ENCODE results near the gene HACD1. TPM values are rescaled to one million over a fixed set of nuclear protein-coding genes. Genes with fewer than 3 reads are reported as not detected.
"Not testable (repeated sequence)": the region's sequence is repeated elsewhere in the genome, so short reads cannot be mapped to it uniquely, and the experiment has no call there.

HACD1 gene
- total RNA-seq, 2 experiments from 2014 or later, result 3.3 to 4.1 TPM

DNA sequence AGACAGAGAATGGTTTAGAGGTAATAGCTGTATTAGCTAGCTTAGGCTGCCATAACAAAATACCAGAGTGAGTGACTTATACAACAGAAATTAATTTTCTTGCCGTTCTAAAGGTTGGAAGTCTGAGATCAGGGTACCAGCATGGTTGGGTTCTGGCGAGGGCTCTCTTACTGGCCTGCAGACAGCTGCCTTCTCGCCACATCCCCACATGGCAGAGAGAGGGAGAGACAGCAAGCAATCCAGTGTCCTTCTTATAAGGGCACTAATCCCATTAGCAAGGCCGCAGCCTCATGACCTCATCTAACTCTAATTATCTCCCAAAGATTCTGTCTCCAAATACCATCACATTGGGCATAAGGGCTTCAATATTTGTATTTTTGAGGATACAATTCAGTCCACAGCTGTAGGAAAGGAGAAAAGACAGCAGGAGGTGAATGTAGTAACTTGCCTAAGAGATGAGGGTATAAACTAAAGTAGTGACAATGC lies 23.2 kb upstream of the HACD1 start:
- H3K27me3 Mint-ChIP-seq, result no peaks in the 10 kb centered on the region
- no peak overlapping the region for H3K27ac Mint-ChIP-seq
- DNase-seq, result no peak
- peaks cover 6% of the 10 kb centered on the region for H3K36me3 Mint-ChIP-seq
- peaks cover 23% of the 10 kb centered on the region for H3K4me1 Mint-ChIP-seq (ENCODE audit: low read depth)
- POLR2A ChIA-PET, result no interaction called here
- intact Hi-C loops (cut with micrococcal nuclease), result loop anchor here (5.0 kb wide), 2 partner anchors 128 to 188 kb away; partner anchors contain the start of gene ST8SIA6
- CTCF ChIA-PET, result no interaction called here
- no peak overlapping the region for H3K4me3 Mint-ChIP-seq
- H3K9me3 Mint-ChIP-seq, result no peaks in the 10 kb centered on the region

DNA sequence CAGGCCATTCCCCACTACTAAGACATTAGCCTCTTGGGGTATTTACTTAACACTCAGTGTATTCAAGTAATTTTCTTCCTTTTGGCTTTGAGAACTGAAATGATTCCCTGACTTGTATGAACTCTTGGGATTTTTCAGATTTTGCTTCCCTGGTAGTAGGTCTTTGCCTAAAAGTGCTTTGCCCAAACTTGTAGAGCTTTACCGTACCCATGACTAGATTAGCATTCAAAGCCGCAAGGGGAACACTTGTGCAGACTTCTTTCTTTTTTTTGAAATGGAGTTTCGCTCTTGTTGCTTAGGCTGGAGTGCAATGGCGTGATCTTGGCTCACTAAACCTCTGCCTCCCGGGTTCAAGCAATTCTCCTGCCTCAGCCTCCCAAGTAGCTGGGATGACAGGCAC lies 20.7 kb upstream of the HACD1 start:
- no peak overlapping the region for H3K4me3 Mint-ChIP-seq
- intact Hi-C loops (cut with micrococcal nuclease), result no loop called here
- H3K4me1 Mint-ChIP-seq (ENCODE audit: low read depth), result peaks cover 12% of the 10 kb centered on the region
- H3K36me3 Mint-ChIP-seq, result peaks cover 2% of the 10 kb centered on the region
- CTCF ChIA-PET, result no interaction called here
- POLR2A ChIA-PET, result no interaction called here
- H3K27ac Mint-ChIP-seq, result no peak overlapping the region
- H3K27me3 Mint-ChIP-seq, result no peaks in the 10 kb centered on the region
- no peak for DNase-seq
- H3K9me3 Mint-ChIP-seq, result no peaks in the 10 kb centered on the region

DNA sequence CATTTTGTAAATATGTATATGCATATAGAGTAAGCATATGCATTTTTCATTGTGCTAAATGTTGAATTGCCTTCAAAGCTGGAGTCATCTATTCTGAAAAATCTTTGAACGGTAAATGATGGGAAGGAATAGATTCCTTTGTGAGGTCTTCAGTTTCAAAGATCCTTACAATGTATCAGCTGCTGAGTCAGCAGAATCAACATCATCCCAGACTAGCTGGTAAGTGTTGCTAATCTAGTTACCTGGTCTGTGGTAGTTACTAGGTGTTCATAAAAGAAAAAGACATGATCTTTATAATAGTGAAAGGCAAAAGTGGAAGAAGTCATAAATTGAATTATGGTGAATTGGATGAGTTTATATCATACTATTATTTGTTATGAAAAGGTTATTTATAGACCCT lies 16.2 kb upstream of the HACD1 start:
- Mint-ChIP-seq H3K9me3 (no peaks in the 10 kb centered on the region), H3K27me3 (no peaks in the 10 kb centered on the region), H3K36me3 (no peaks in the 10 kb centered on the region), H3K4me1 (ENCODE audit: low read depth) (no peaks in the 10 kb centered on the region), H3K27ac (no peak overlapping the region), H3K4me3 (no peak overlapping the region)
- ChIA-PET CTCF (no interaction called here), POLR2A (no interaction called here)
- intact Hi-C loops (cut with micrococcal nuclease), result no loop called here
- DNase-seq, result no peak

DNA sequence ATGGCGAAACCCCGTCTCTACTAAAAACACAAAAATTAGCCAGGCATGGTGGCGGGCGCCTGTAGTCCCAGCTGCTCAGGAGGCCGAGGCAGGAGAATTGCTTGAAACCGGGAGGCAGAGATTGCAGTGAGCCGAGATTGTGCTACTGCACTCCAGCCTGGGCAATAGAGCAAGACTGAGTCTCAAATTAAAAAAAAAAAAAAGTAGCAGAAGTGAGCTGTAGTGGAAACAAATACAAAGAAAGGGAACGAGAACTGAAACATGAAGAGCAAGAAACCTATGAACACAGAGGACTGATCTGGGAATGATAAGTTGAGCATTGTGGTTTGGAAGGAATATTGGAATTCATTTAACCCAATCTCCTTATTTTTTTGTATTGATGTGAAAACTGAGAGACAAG lies 15.4 kb upstream of the HACD1 start:
- H3K36me3 Mint-ChIP-seq; H3K27me3 Mint-ChIP-seq; intact Hi-C loops (cut with micrococcal nuclease); H3K27ac Mint-ChIP-seq; H3K9me3 Mint-ChIP-seq; H3K4me3 Mint-ChIP-seq; POLR2A ChIA-PET; DNase-seq; H3K4me1 Mint-ChIP-seq (ENCODE audit: low read depth); CTCF ChIA-PET: not testable (repeated sequence)

DNA sequence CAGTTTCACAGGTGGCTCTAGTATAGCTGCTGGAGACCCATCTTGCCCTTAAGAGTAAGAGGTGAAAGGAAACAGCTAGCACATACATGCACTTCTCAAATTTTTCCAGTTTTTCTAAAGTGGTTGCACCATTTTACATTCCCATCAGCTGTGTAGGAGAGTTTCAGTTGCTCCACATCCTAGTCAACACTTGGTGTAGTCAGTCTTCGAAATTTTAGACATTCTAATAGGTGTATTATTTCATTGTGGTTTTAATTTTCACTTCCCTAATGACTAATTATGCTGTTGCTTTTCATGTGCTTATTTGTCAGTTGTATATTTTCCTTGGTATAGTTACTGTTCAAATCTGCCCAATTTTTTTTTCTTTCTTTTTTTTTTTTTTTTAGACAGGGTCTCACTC lies 9.5 kb upstream of the HACD1 start:
- Mint-ChIP-seq H3K4me1 (ENCODE audit: low read depth) (no peaks in the 10 kb centered on the region), H3K27me3 (peaks cover 14% of the 10 kb centered on the region), H3K4me3 (no peak overlapping the region), H3K27ac (no peak overlapping the region), H3K36me3 (no peaks in the 10 kb centered on the region), H3K9me3 (no peaks in the 10 kb centered on the region)
- DNase-seq, result no peak
- ChIA-PET CTCF (interaction anchor here (0.6 to 1.0 kb wide), 2 partner anchors 110 to 112 kb away, joined by 3 to 4 read pairs; no protein-coding TSS in a partner anchor), POLR2A (no interaction called here)
- intact Hi-C loops (cut with micrococcal nuclease), result no loop called here

DNA sequence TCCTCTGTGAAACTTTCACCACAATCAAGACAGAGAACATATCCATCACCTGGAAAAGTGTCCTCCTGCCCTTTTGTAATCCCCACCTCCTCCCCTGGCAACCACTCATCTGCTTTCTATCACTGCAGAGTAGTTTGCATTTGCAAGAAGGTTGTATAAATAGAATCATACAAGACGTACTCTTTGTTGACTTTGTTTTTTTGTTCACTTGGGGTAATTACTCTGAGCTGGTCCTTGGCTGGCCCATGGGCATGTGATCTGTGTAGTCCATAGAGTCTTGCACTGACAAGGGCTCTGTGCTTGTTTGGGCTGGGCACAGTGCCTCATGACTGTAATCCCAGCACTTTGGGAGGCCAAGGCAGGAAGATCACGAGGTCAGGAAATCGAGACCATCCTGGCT lies 7.8 kb upstream of the HACD1 start:
- ChIA-PET POLR2A (no interaction called here), CTCF (no interaction called here)
- H3K36me3 Mint-ChIP-seq, result no peaks in the 10 kb centered on the region
- no peak overlapping the region for H3K27ac Mint-ChIP-seq
- intact Hi-C loops (cut with micrococcal nuclease), result no loop called here
- H3K4me3 Mint-ChIP-seq, result no peak overlapping the region
- H3K27me3 Mint-ChIP-seq, result peaks cover 14% of the 10 kb centered on the region
- DNase-seq, result no peak
- no peaks in the 10 kb centered on the region for H3K4me1 Mint-ChIP-seq (ENCODE audit: low read depth)
- no peaks in the 10 kb centered on the region for H3K9me3 Mint-ChIP-seq

DNA sequence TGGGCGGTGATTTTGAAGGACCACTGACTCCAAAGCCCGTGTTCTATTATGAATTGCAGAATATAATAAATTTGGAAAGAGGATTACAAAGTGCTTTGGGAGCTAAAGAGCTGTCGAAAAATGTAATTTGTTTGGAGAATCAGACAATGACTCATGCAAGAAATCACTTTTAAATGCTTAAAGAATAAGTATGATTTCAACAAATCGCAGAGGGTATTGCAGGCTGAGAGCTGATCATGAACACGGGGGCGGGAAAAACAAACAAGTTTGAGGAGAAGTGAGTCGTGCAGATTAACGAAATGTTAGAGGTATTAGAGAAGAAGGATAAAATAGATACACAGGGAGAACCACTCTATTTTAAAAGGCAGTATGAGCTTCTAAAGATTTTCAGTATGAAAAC lies 4.9 kb upstream of the HACD1 start:
- ChIA-PET CTCF (interaction anchor here (1.2 kb wide), 1 partner anchor 16 kb away, joined by 3 read pairs; no protein-coding TSS in a partner anchor), POLR2A (no interaction called here)
- no peak overlapping the region for H3K27ac Mint-ChIP-seq
- no peaks in the 10 kb centered on the region for H3K9me3 Mint-ChIP-seq
- H3K27me3 Mint-ChIP-seq, result peaks cover 29% of the 10 kb centered on the region
- intact Hi-C loops (cut with micrococcal nuclease), result no loop called here
- DNase-seq, result no peak
- H3K4me1 Mint-ChIP-seq (ENCODE audit: low read depth), result peaks cover 4% of the 10 kb centered on the region
- no peaks in the 10 kb centered on the region for H3K36me3 Mint-ChIP-seq
- H3K4me3 Mint-ChIP-seq, result no peak overlapping the region

DNA sequence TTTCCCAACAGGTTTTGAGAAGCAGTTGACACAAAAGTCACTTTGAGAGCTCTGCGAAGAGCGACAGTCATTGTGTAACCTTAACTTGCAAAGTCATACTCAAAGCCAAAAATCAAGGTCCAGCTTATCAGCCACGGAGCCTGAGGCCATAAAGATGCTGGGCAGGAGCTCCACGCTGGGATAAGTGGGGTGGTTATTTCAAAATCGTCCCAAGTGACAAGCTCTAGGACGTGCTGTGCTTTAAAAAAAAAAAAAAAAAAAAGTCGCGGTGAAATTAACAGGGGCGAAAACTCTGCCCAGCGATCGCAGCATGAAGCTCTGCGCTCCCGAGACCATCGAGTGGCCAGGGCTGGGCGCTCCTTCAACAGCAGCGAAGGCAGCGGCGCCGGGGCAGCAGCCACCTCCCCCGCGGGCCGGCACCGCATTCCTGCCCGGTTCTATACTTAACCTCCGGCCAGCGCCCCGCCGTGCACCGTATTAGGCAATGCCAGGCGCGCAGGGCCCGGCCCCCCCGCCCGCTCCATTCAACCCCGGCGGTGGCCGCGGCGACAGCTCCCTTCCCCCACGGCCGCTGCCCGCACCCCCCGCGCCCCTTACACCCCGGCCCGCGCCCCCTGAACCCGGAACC lies 657 bp downstream of the HACD1 start:
- CTCF ChIA-PET, result interaction anchor here (0.8 to 1.6 kb wide), 6 partner anchors 27 to 164 kb away, joined by 3 to 4 read pairs (median 4); partner anchors contain the start of gene STAM
- POLR2A ChIA-PET, result interaction anchor here (0.5 to 1.5 kb wide), 5 partner anchors 27 to 592 kb away, joined by 3 to 4 read pairs (median 3); partner anchors contain the start of genes ST8SIA6 and STAM
- Mint-ChIP-seq H3K4me3 (peak overlapping the region; percentile 56), H3K36me3 (no peaks in the 10 kb centered on the region), H3K4me1 (ENCODE audit: low read depth) (peaks cover 4% of the 10 kb centered on the region), H3K27ac (no peak overlapping the region), H3K9me3 (no peaks in the 10 kb centered on the region), H3K27me3 (peaks cover 15% of the 10 kb centered on the region)
- intact Hi-C loops (cut with micrococcal nuclease), result loop anchor here (1.0 to 2.0 kb wide), 3 partner anchors 28 to 68 kb away; partner anchors contain the start of gene STAM
- DNase-seq, result peak; percentile 49

DNA sequence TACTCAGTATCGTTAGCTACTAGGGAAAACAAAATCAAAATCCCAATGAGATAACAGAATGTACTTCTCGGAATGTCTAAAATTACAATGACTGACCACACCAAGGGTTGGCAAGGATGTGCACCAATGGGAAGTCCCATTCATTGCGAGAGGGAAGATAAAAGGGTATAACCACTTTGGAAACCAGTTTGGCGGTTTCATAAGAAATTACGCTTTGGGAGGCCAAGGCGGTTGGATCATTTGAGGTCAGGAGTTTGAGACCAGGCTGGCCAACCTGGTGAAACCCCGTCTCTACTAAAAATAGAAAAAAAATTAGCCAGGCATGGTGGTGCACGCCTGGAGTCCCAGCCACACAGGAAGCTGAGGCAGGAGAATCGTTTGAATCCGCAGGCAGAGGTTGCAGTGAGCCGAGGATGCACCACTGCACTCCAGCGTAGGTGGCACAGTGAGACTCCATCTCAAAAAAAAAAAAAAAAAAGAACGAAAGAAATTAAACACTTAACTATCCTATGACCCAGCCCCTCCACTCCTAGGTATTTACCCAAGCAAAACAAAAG lies 7.6 kb downstream of the HACD1 start:
- Mint-ChIP-seq H3K36me3 (no peaks in the 10 kb centered on the region), H3K27me3 (no peaks in the 10 kb centered on the region), H3K4me3 (no peak overlapping the region), H3K4me1 (ENCODE audit: low read depth) (no peaks in the 10 kb centered on the region), H3K27ac (no peak overlapping the region), H3K9me3 (no peaks in the 10 kb centered on the region)
- POLR2A ChIA-PET, result no interaction called here
- no peak for DNase-seq
- CTCF ChIA-PET, result interaction anchor here (0.9 to 4.1 kb wide), 5 partner anchors 8 to 264 kb away, joined by 3 to 24 read pairs (median 5); no protein-coding TSS in a partner anchor
- intact Hi-C loops (cut with micrococcal nuclease), result loop anchor here (5.0 kb wide), 1 partner anchor 608 kb away; no protein-coding TSS in a partner anchor

DNA sequence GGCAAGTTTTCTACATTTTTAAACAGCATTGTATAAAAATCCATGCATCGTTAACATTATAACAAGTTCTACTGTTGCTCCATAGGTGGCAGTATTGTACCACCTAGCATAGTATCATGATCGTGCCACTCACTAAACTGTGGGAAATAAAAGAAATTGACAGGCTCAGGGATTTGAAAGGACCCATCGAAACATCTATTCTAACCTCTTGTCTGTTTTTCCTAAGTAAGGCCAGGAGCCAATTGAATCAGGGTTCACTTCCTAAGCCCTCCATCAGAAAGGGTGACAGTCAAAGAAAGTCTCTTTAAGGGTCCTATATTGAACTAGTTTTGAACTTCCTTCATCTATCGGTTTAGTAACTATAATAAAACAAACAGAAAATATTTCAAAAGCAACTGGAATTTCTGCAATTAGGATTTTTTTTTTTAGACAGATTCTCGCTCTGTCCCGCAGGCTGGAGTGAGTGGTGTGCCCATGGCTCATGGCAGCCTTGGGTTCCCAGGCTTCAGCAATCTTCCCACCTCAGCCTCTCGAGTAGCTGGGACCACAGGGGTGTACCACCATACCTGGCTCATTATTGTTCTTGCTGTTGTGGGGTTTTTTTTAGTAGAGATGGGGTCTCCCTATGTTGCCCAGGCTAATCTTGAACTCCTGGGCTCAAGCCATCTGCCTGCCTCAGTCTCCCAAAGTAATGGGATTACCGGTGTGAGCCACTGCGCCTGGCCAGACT lies 9.4 kb downstream of the HACD1 start:
- Mint-ChIP-seq H3K4me1 (ENCODE audit: low read depth) (no peaks in the 10 kb centered on the region), H3K36me3 (no peaks in the 10 kb centered on the region), H3K27ac (no peak overlapping the region), H3K9me3 (no peaks in the 10 kb centered on the region), H3K27me3 (no peaks in the 10 kb centered on the region), H3K4me3 (no peak overlapping the region)
- POLR2A ChIA-PET, result no interaction called here
- intact Hi-C loops (cut with micrococcal nuclease), result loop anchor here (1.0 to 5.0 kb wide), 4 partner anchors 136 to 610 kb away; no protein-coding TSS in a partner anchor
- no peak for DNase-seq
- CTCF ChIA-PET, result interaction anchor here (0.7 to 4.1 kb wide), 8 partner anchors 10 to 528 kb away, joined by 3 to 24 read pairs (median 4); no protein-coding TSS in a partner anchor

DNA sequence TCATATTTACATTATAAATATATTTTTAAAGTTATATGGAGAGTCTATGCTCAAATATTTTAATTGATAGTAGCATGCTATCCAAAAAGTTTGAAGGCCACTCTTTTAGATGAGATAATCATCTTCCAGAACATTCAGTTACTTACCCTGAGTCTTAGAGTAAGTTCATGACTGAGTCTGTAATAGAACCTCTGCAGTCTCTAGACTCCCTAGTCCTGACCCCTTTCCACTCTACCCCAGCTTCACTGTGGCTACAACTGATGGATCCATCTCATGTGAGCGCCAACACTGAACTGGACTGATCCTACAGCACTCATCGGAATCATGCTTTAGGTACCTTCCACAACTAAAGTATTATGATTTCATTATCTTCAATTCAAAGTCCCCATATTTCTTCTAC lies 10.1 kb downstream of the HACD1 start:
- H3K27me3 Mint-ChIP-seq, result no peaks in the 10 kb centered on the region

DNA sequence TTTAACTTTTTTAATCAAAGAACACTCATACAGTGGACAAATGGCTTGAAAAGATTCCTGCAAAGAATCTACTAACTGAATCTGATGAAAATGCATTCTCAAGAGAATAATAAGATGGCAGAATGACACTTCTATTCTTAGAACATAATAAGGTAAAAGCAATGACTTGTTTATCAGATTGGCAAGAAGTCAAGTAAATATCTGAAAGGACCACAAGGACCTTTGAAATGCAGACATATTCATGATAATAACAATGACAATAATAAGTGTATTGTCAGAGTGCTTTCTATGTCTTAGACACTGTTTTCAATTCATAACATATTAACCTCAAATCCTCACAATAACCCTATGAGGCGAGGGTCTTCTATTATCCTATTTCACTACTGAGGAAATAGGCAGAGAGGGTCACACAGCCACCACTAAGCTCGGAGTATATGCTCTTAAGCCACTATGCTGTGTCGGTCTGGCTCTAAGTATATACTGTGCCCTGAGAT lies 10.6 kb downstream of the HACD1 start:
- H3K4me3 Mint-ChIP-seq, result no peak overlapping the region
- POLR2A ChIA-PET, result no interaction called here
- CTCF ChIA-PET, result interaction anchor here (1.0 to 4.1 kb wide), 5 partner anchors 10 to 138 kb away, joined by 3 to 24 read pairs (median 7); partner anchors contain the start of gene STAM
- no peaks in the 10 kb centered on the region for H3K36me3 Mint-ChIP-seq
- H3K27me3 Mint-ChIP-seq, result no peaks in the 10 kb centered on the region
- intact Hi-C loops (cut with micrococcal nuclease), result loop anchor here (1.0 to 5.0 kb wide), 4 partner anchors 137 to 611 kb away; no protein-coding TSS in a partner anchor
- H3K27ac Mint-ChIP-seq, result no peak overlapping the region
- no peak for DNase-seq
- H3K9me3 Mint-ChIP-seq, result no peaks in the 10 kb centered on the region
- H3K4me1 Mint-ChIP-seq (ENCODE audit: low read depth), result no peaks in the 10 kb centered on the region

More for the DNA sequence above, 10.1 kb downstream of the HACD1 start:
- Mint-ChIP-seq H3K27ac (no peak overlapping the region), H3K4me3 (no peak overlapping the region), H3K4me1 (ENCODE audit: low read depth) (no peaks in the 10 kb centered on the region), H3K36me3 (no peaks in the 10 kb centered on the region), H3K9me3 (no peaks in the 10 kb centered on the region)
- POLR2A ChIA-PET, result no interaction called here
- CTCF ChIA-PET, result interaction anchor here (1.4 to 4.1 kb wide), 2 partner anchors 37 to 137 kb away, joined by 7 to 24 read pairs; partner anchors contain the start of gene STAM
- DNase-seq, result no peak
- intact Hi-C loops (cut with micrococcal nuclease), result loop anchor here (1.0 to 5.0 kb wide), 4 partner anchors 136 to 610 kb away; no protein-coding TSS in a partner anchor

Data from activated CD4-positive, alpha-beta memory T cell treated with anti-CD3 and anti-CD28 coated beads for 36 hours (primary cell).